GM23338 (cell line): ENCODE measurements around the gene SPATA31C2. TPM values are rescaled to one million over a fixed set of nuclear protein-coding genes. Genes with fewer than 3 reads are reported as not detected.

Experiments
- ATAC-seq: fragments of 200-7000 bp; cut with Tn5 transposase; 3 replicates; pipeline ENCODE4 v1.9.1; 2020
- DNase-seq: peaks from one replicate; pipeline ENCODE4 v3.0.0-alpha.2; 2015; ENCODE audit warnings: low spot score
- H2AFZ ChIP-seq: fragments of 200-600 bp; sonication (generic); 2 replicates; pipeline ENCODE4 v1.8.0; 2016; ENCODE audit warnings: antibody characterized with exemption, mild to moderate bottlenecking, moderate library complexity
- H3F3A ChIP-seq: fragments of 200-600 bp; sonication (generic); replicated peaks from 2 replicates; pipeline ENCODE4 v1.8.0; 2017; ENCODE audit warnings: antibody characterized with exemption, mixed run types, low read depth
- H3K27ac ChIP-seq: fragments of 200-600 bp; sonication (generic); 2 replicates; pipeline ENCODE4 v1.6.1; 2016; ENCODE audit warnings: low read depth
- H3K27me3 ChIP-seq: fragments of 200-600 bp; sonication (generic); 2 replicates; pipeline ENCODE4 v1.8.0; 2016; ENCODE audit warnings: mild to moderate bottlenecking, mixed run types, moderate library complexity; ENCODE audit not compliant: insufficient read depth
- H3K36me3 ChIP-seq: fragments of 200-600 bp; sonication (generic); 2 replicates; pipeline ENCODE4 v1.8.0; 2016; ENCODE audit warnings: mild to moderate bottlenecking; ENCODE audit not compliant: insufficient read depth
- H3K4me1 ChIP-seq: fragments of 200-600 bp; sonication (generic); 2 replicates; pipeline ENCODE4 v1.8.0; 2016; ENCODE audit warnings: mild to moderate bottlenecking, moderate library complexity; ENCODE audit not compliant: insufficient read depth
- H3K4me2 ChIP-seq: fragments of 200-600 bp; sonication (generic); 2 replicates; pipeline ENCODE4 v1.7.1; 2017; ENCODE audit warnings: mixed run types
- H3K4me3 ChIP-seq: fragments of 200-600 bp; sonication (generic); 2 replicates; pipeline ENCODE4 v1.6.1; 2016; ENCODE audit warnings: mixed run types
- H3K79me2 ChIP-seq: fragments of 200-600 bp; sonication (generic); replicated peaks from 2 replicates; pipeline ENCODE4 v1.8.0; 2017; ENCODE audit warnings: mild to moderate bottlenecking; ENCODE audit not compliant: insufficient read depth
- H3K9me2 ChIP-seq: fragments of 200-600 bp; sonication (generic); 2 replicates; pipeline ENCODE4 v1.8.0; 2017; ENCODE audit not compliant: insufficient read depth
- H4K20me1 ChIP-seq: fragments of 200-600 bp; sonication (generic); replicated peaks from 2 replicates; pipeline ENCODE4 v1.8.0; 2017; ENCODE audit warnings: mild to moderate bottlenecking; ENCODE audit not compliant: insufficient read depth
- H3K27ac Mint-ChIP-seq: 2 replicates; pipeline ENCODE4 v1.8.0; 2020; ENCODE audit warnings: inconsistent platforms, mild to moderate bottlenecking, moderate library complexity, mixed read lengths
- H3K27me3 Mint-ChIP-seq: 3 replicates; pipeline ENCODE4 v1.8.0; 2022; ENCODE audit warnings: low read depth, mild to moderate bottlenecking, moderate library complexity, mixed read lengths, inconsistent platforms; ENCODE audit not compliant: insufficient read depth, poor library complexity
- H3K36me3 Mint-ChIP-seq: 3 replicates; pipeline ENCODE4 v1.8.0; 2021; ENCODE audit warnings: low read depth, mild to moderate bottlenecking, inconsistent platforms, moderate library complexity, mixed read lengths
- H3K4me1 Mint-ChIP-seq: 3 replicates; pipeline ENCODE4 v1.8.0; 2020; ENCODE audit warnings: mild to moderate bottlenecking, inconsistent platforms, mixed read lengths
- H3K4me3 Mint-ChIP-seq: 3 replicates; pipeline ENCODE4 v1.8.0; 2021; ENCODE audit warnings: moderate library complexity, mild to moderate bottlenecking, inconsistent platforms, mixed read lengths
- H3K9me3 Mint-ChIP-seq: 3 replicates; pipeline ENCODE4 v1.8.0; 2020; ENCODE audit warnings: moderate library complexity, mild to moderate bottlenecking, inconsistent platforms, mixed read lengths
- CREB1 ChIP-seq: fragments of 250-450 bp; sonication (Bioruptor Pico); IDR thresholded peaks from 2 replicates; pipeline ENCODE4 v1.5.0; 2020; ENCODE audit warnings: low read depth, mild to moderate bottlenecking, moderate library complexity
- ETS1 ChIP-seq: IDR thresholded peaks from 2 replicates; pipeline ENCODE4 v1.6.1; 2016; ENCODE audit warnings: antibody characterized with exemption
- EZH2 ChIP-seq: fragments of 200-600 bp; sonication (generic); IDR thresholded peaks from one replicate; pipeline ENCODE4 v1.8.0; 2017; ENCODE audit warnings: antibody characterized with exemption, mild to moderate bottlenecking, low read depth; ENCODE audit not compliant: unreplicated experiment
- EZH2phosphoT487 ChIP-seq: fragments of 200-600 bp; sonication (generic); IDR thresholded peaks from one replicate; pipeline ENCODE4 v1.8.1; 2018; ENCODE audit warnings: antibody characterized with exemption; ENCODE audit not compliant: unreplicated experiment
- JUNB ChIP-seq: IDR thresholded peaks from one replicate; pipeline ENCODE4 v1.6.1; 2016; ENCODE audit warnings: antibody characterized with exemption; ENCODE audit not compliant: unreplicated experiment
- NANOG ChIP-seq: IDR thresholded peaks from 2 replicates; pipeline ENCODE4 v1.6.1; 2016; ENCODE audit warnings: antibody characterized with exemption, borderline replicate concordance
- POLR2AphosphoS5 ChIP-seq: IDR thresholded peaks from 2 replicates; pipeline ENCODE4 v1.6.1; 2016; ENCODE audit warnings: antibody characterized with exemption, low read depth
- REST ChIP-seq: IDR thresholded peaks from one replicate; pipeline ENCODE4 v1.6.1; 2018; ENCODE audit warnings: antibody characterized with exemption; ENCODE audit not compliant: unreplicated experiment
- STAT1 ChIP-seq: IDR thresholded peaks from one replicate; pipeline ENCODE4 v1.6.1; 2016; ENCODE audit warnings: antibody characterized with exemption; ENCODE audit not compliant: unreplicated experiment
- ZNF114 ChIP-seq: fragments of 250-450 bp; sonication (Bioruptor Pico); IDR thresholded peaks from 2 replicates; pipeline ENCODE4 v1.5.0; 2020; ENCODE audit warnings: mild to moderate bottlenecking, moderate library complexity
- ZNF331 ChIP-seq: fragments of 250-450 bp; sonication (Bioruptor Pico); IDR thresholded peaks from 2 replicates; pipeline ENCODE4 v1.5.0; 2020; ENCODE audit warnings: low read depth, mild to moderate bottlenecking, moderate library complexity
- ZNF462 ChIP-seq: fragments of 250-450 bp; sonication (Bioruptor Pico); IDR thresholded peaks from 2 replicates; pipeline ENCODE4 v1.5.0; 2020; ENCODE audit warnings: mild to moderate bottlenecking, moderate library complexity
- polyA plus RNA-seq: library from polyadenylated mRNA; unstranded; fragments of >200 nt; fragmentation: Nextera tagmentation; extraction: Ambion mirVana; gene quantifications from 2 replicates; pipeline ENCODE4 v1.2.1, GENCODE V29; 2016
- total RNA-seq: library from RNA; depleted of rRNA; stranded (reverse); fragments of >200 nt; shearing (Covaris generic); gene quantifications from 2 replicates; pipeline ENCODE4 v1.2.3, GENCODE V29; 2014
- TF ChIP-seq, protein P1 (sequence below), 2 experiments: fragments of 200-600 bp in 1 of 2; sonication (generic) in 1 of 2; conservative IDR thresholded peaks; 2 replicates each; pipeline versions ENCODE4 v1.5.1 to v1.6.1; 2016 to 2017; ENCODE audit warnings: antibody characterized with exemption in 2 of 2, low read depth in 2 of 2, mild to moderate bottlenecking in 2 of 2, moderate library complexity in 1 of 2

Gene SPATA31C2
- total and polyA plus RNA-seq, 2 experiments from 2014 or later = 0.08 to 0.35 TPM

GRCh38 chr9:88180081-88180765 lies 41.9 kb upstream of the SPATA31C2 start:
- H3K36me3 ChIP-seq = no peaks in the 10 kb centered on the region
- H3K4me1 Mint-ChIP-seq = peaks cover 6% of the 10 kb centered on the region; the same call in 1 of the 3 replicates
- DNase-seq (no peak), ATAC-seq (no peak)
- no peak overlapping the region for H3K27ac ChIP-seq
- no peaks in the 10 kb centered on the region for H3K79me2 ChIP-seq
- no peaks in the 10 kb centered on the region for H3K27me3 ChIP-seq
- H3K4me3 ChIP-seq = no peak overlapping the region
- H3K4me2 ChIP-seq = no peak overlapping the region
- TF ChIP-seq, protein P1, sequence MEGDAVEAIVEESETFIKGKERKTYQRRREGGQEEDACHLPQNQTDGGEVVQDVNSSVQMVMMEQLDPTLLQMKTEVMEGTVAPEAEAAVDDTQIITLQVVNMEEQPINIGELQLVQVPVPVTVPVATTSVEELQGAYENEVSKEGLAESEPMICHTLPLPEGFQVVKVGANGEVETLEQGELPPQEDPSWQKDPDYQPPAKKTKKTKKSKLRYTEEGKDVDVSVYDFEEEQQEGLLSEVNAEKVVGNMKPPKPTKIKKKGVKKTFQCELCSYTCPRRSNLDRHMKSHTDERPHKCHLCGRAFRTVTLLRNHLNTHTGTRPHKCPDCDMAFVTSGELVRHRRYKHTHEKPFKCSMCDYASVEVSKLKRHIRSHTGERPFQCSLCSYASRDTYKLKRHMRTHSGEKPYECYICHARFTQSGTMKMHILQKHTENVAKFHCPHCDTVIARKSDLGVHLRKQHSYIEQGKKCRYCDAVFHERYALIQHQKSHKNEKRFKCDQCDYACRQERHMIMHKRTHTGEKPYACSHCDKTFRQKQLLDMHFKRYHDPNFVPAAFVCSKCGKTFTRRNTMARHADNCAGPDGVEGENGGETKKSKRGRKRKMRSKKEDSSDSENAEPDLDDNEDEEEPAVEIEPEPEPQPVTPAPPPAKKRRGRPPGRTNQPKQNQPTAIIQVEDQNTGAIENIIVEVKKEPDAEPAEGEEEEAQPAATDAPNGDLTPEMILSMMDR (conservative IDR thresholded peaks at IDR 0.05; ENCODE audit: low read depth in 2 of 2) = no peak
- TF ChIP-seq POLR2AphosphoS5 (no peak), REST (no peak), ZNF331 (CRISPR knock-in tag) (no peak), JUNB (no peak), ZNF462 (CRISPR knock-in tag) (no peak), ETS1 (no peak), NANOG (no peak), EZH2 (no peak), ZNF114 (CRISPR knock-in tag) (no peak), CREB1 (CRISPR knock-in tag) (no peak), EZH2phosphoT487 (no peak), STAT1 (no peak)
- H3K27ac Mint-ChIP-seq = no peak overlapping the region
- H2AFZ ChIP-seq = no peak overlapping the region
- no peak overlapping the region for H3K4me3 Mint-ChIP-seq
- peaks cover 3% of the 10 kb centered on the region; the same call in 2 of the 3 replicates for H3K9me3 Mint-ChIP-seq
- H3K9me2 ChIP-seq = no peaks in the 10 kb centered on the region
- H3F3A ChIP-seq = no peaks in the 10 kb centered on the region
- H4K20me1 ChIP-seq = no peaks in the 10 kb centered on the region
- H3K36me3 Mint-ChIP-seq = no peaks in the 10 kb centered on the region; the same call in 2 of the 3 replicates
- peaks cover 7% of the 10 kb centered on the region; the same call in 1 of the 2 replicates for H3K4me1 ChIP-seq
- peaks cover 5% of the 10 kb centered on the region for H3K27me3 Mint-ChIP-seq
